ENCODE measurements around the gene CACNG4.

The CACNG4 gene

GRCh38 chr17:66989579-66989978 lies 25.1 kb downstream of the CACNG4 start:
- Histone ChIP-seq H3K36me3 (ENCODE audit: control insufficient read depth, low read length) (no peaks in the 10 kb centered on the region), H3K27ac (ENCODE audit: low read depth, low read length) (no peak overlapping the region), H4K20me1 (ENCODE audit: control insufficient read depth, insufficient read depth, low read depth, low read length) (no peaks in the 10 kb centered on the region), H3K4me3 (ENCODE audit: low read length) (no peak overlapping the region), H3K4me1 (ENCODE audit: control insufficient read depth, low read length) (no peaks in the 10 kb centered on the region), H3K9me3 (ENCODE audit: control insufficient read depth, insufficient read depth, low read length) (no peaks in the 10 kb centered on the region), H3K27me3 (ENCODE audit: control insufficient read depth, low read length) (peaks cover 38% of the 10 kb centered on the region), H3K4me2 (ENCODE audit: low read length) (no peak overlapping the region), H3F3A (ENCODE audit: control insufficient read depth, insufficient read depth) (no peaks in the 10 kb centered on the region), H3K79me2 (ENCODE audit: control insufficient read depth, low read length) (no peaks in the 10 kb centered on the region), H3K9me2 (replicated peaks; ENCODE audit: control insufficient read depth, low read length) (no peaks in the 10 kb centered on the region)
- no peak for TF ChIP-seq CTCF (IDR thresholded peaks at IDR 0.05; ENCODE audit: low read depth, low read length, poor library complexity, severe bottlenecking)

GRCh38 chr17:66990047-66990446 lies 25.5 kb downstream of the CACNG4 start:
- Histone ChIP-seq H3K9me2 (replicated peaks; ENCODE audit: control insufficient read depth, low read length) (no peaks in the 10 kb centered on the region), H3K4me1 (ENCODE audit: control insufficient read depth, low read length) (no peaks in the 10 kb centered on the region), H3K36me3 (ENCODE audit: control insufficient read depth, low read length) (no peaks in the 10 kb centered on the region), H4K20me1 (ENCODE audit: control insufficient read depth, insufficient read depth, low read depth, low read length) (no peaks in the 10 kb centered on the region), H3F3A (ENCODE audit: control insufficient read depth, insufficient read depth) (no peaks in the 10 kb centered on the region), H3K4me3 (ENCODE audit: low read length) (no peak overlapping the region), H3K27ac (ENCODE audit: low read depth, low read length) (no peak overlapping the region), H3K79me2 (ENCODE audit: control insufficient read depth, low read length) (no peaks in the 10 kb centered on the region), H3K27me3 (ENCODE audit: control insufficient read depth, low read length) (peaks cover 33% of the 10 kb centered on the region), H3K9me3 (ENCODE audit: control insufficient read depth, insufficient read depth, low read length) (no peaks in the 10 kb centered on the region), H3K4me2 (ENCODE audit: low read length) (no peak overlapping the region)
- no peak for TF ChIP-seq EZH2phosphoT487 (IDR thresholded peaks at IDR 0.05; ENCODE audit: borderline replicate concordance, low read length)
- TF ChIP-seq CTCF (IDR thresholded peaks at IDR 0.05; ENCODE audit: low read depth, low read length, poor library complexity, severe bottlenecking), result no peak

- Histone ChIP-seq H4K20me1 (ENCODE audit: control insufficient read depth, insufficient read depth, low read depth, low read length) (no peaks in the 10 kb centered on the region), H3K36me3 (ENCODE audit: control insufficient read depth, low read length) (no peaks in the 10 kb centered on the region), H3K27me3 (ENCODE audit: control insufficient read depth, low read length) (peaks cover 8% of the 10 kb centered on the region), H3K9me2 (replicated peaks; ENCODE audit: control insufficient read depth, low read length) (no peaks in the 10 kb centered on the region), H3K4me2 (ENCODE audit: low read length) (no peak overlapping the region), H3K27ac (ENCODE audit: low read depth, low read length) (no peak overlapping the region), H3F3A (ENCODE audit: control insufficient read depth, insufficient read depth) (no peaks in the 10 kb centered on the region), H3K4me1 (ENCODE audit: control insufficient read depth, low read length) (no peaks in the 10 kb centered on the region), H3K9me3 (ENCODE audit: control insufficient read depth, insufficient read depth, low read length) (no peaks in the 10 kb centered on the region), H3K79me2 (ENCODE audit: control insufficient read depth, low read length) (no peaks in the 10 kb centered on the region), H3K4me3 (ENCODE audit: low read length) (no peak overlapping the region)
- TF ChIP-seq EZH2phosphoT487 (IDR thresholded peaks at IDR 0.05; ENCODE audit: borderline replicate concordance, low read length), result no peak
- no peak for TF ChIP-seq CTCF (IDR thresholded peaks at IDR 0.05; ENCODE audit: low read depth, low read length, poor library complexity, severe bottlenecking)
Measured at GRCh38 chr17:66992911-66993442, 28.5 kb downstream of the CACNG4 start.
